HCT116 (cell line): ENCODE measurements around the gene TMTC3. TPM values are rescaled to one million over a fixed set of nuclear protein-coding genes. Genes with fewer than 3 reads are reported as not detected.

Experiments used
- ATAC-seq: fragments of 200-7000 bp; cut with Tn5 transposase; 2 replicates; pipeline ENCODE4 v1.9.1; 2020; ENCODE audit warnings: mild to moderate bottlenecking, moderate library complexity
- BruUV-seq: library from RNA; stranded (reverse); fragments of 400-500 nt; replicated peaks from 2 replicates; lab custom pipeline; 2021; lab: Mats Ljungman, UMichigan
- CTCF ChIA-PET: fragments of 300-600 bp; sonication (Branson Sonifier 250); formaldehyde crosslinking; loops from one replicate; lab custom pipeline; 2021; ENCODE audit warnings: antibody characterized with exemption; lab: Charles Lee
- POLR2A ChIA-PET: fragments of 300-600, 350-600 bp; sonication (Branson Sonifier 250); formaldehyde crosslinking; loops from one replicate; lab custom pipeline; 2021; ENCODE audit warnings: antibody characterized with exemption; lab: Charles Lee
- RAD21 ChIA-PET, 2 experiments: fragments of 300-600 bp; sonication (Branson Sonifier 250); formaldehyde crosslinking; loops; one replicate each; lab custom pipeline; 2023; ENCODE audit warnings: low total read pairs in 2 of 2; ENCODE audit not compliant: uncharacterized antibody in 2 of 2, unreplicated experiment in 2 of 2, low non-redundant PET in 1 of 2; lab: Charles Lee
- DNase-seq: peaks from one replicate; pipeline ENCODE4 v3.0.0-alpha.2; 2010; ENCODE audit warnings: low read depth, low spot score
- H2AFZ ChIP-seq: fragments of 200-600 bp; shearing (Covaris generic), sonication (generic); 2 replicates; pipeline ENCODE4 v1.6.1; 2017; ENCODE audit warnings: low read depth, mixed run types, mixed read lengths, antibody characterized with exemption, low read length; ENCODE audit not compliant: poor library complexity, severe bottlenecking
- H3K27ac ChIP-seq: 2 replicates; pipeline ENCODE4 v1.5.1; 2012; ENCODE audit warnings: low read depth, low read length
- H3K27me3 ChIP-seq: fragments of 200-600 bp; sonication (generic); 2 replicates; pipeline ENCODE4 v1.6.1; 2016; ENCODE audit warnings: mixed run types, low read length, mixed read lengths; ENCODE audit not compliant: insufficient read depth
- H3K36me3 ChIP-seq, 2 experiments: fragments of 200-500 bp in 1 of 2; fragments of 200-600 bp in 1 of 2; sonication (Bioruptor generic) in 1 of 2; sonication (generic) in 1 of 2; 2 replicates each; pipeline versions ENCODE4 v1.5.1 to v1.6.1; 2014 to 2016; ENCODE audit warnings: low read length in 2 of 2, inconsistent platforms in 1 of 2, mixed read lengths in 1 of 2, mixed run types in 1 of 2; ENCODE audit not compliant: insufficient read depth in 2 of 2, control insufficient read depth in 1 of 2
- H3K4me1 ChIP-seq, 2 experiments: fragments of 200-600 bp in 1 of 2; sonication (generic) in 1 of 2; 2 replicates each; pipeline versions ENCODE4 v1.5.1 to v1.6.1; 2012 to 2017; ENCODE audit warnings: low read length in 2 of 2, inconsistent platforms in 1 of 2, mild to moderate bottlenecking in 1 of 2, mixed read lengths in 1 of 2, mixed run types in 1 of 2, moderate library complexity in 1 of 2; ENCODE audit not compliant: insufficient read depth in 2 of 2, control insufficient read depth in 1 of 2
- H3K4me2 ChIP-seq: fragments of 200-600 bp; sonication (generic); 2 replicates; pipeline ENCODE4 v1.6.1; 2017; ENCODE audit warnings: mixed run types, low read length, mixed read lengths
- H3K4me3 ChIP-seq, 2 experiments: fragments of 200-600 bp in 1 of 2; sonication (generic) in 1 of 2; replicated peaks in 1 of 2; 2 replicates each; pipeline ENCODE4 v1.5.1; 2011 to 2016; ENCODE audit warnings: low read length in 2 of 2, control low read depth in 1 of 2, low read depth in 1 of 2, mild to moderate bottlenecking in 1 of 2, mixed read lengths in 1 of 2, mixed run types in 1 of 2
- H3K79me2 ChIP-seq: fragments of 200-600 bp; sonication (generic); 2 replicates; pipeline ENCODE4 v1.6.1; 2017; ENCODE audit warnings: mild to moderate bottlenecking, mixed run types, low read length, moderate library complexity, mixed read lengths; ENCODE audit not compliant: insufficient read depth
- H3K9ac ChIP-seq: fragments of 200-600 bp; sonication (generic); 2 replicates; pipeline ENCODE4 v1.6.1; 2016; ENCODE audit warnings: low read length, mixed read lengths
- H3K9me2 ChIP-seq: fragments of 200-600 bp; sonication (generic), shearing (Covaris generic); 2 replicates; pipeline ENCODE4 v1.6.1; 2017; ENCODE audit warnings: mixed run types, mild to moderate bottlenecking, moderate library complexity; ENCODE audit not compliant: insufficient read depth
- H3K9me3 ChIP-seq, 2 experiments: fragments of 200-500 bp in 1 of 2; fragments of 200-600 bp in 1 of 2; sonication (Bioruptor generic) in 1 of 2; sonication (generic) in 1 of 2; 2 replicates each; pipeline ENCODE4 v1.6.1; 2014 to 2017; ENCODE audit warnings: low read length in 2 of 2, mixed read lengths in 2 of 2, inconsistent platforms in 1 of 2, low read depth in 1 of 2, mild to moderate bottlenecking in 1 of 2, mixed run types in 1 of 2, moderate library complexity in 1 of 2; ENCODE audit not compliant: control insufficient read depth in 1 of 2, insufficient read depth in 1 of 2
- H4K20me1 ChIP-seq: fragments of 200-600 bp; sonication (generic), shearing (Covaris generic); 2 replicates; pipeline ENCODE4 v1.6.1; 2017; ENCODE audit warnings: mixed run types, mild to moderate bottlenecking, moderate library complexity; ENCODE audit not compliant: insufficient read depth
- CEBPB ChIP-seq: IDR thresholded peaks from 2 replicates; pipeline ENCODE4 v1.6.1; 2012; ENCODE audit warnings: low read depth
- ELF1 ChIP-seq: IDR thresholded peaks from 2 replicates; pipeline ENCODE4 v1.6.1; 2012; ENCODE audit warnings: low read depth, borderline replicate concordance
- EZH2 ChIP-seq: fragments of 200-600 bp; sonication (generic); IDR thresholded peaks from 2 replicates; pipeline ENCODE4 v1.6.1; 2017; ENCODE audit warnings: antibody characterized with exemption, mixed run types
- EZH2phosphoT487 ChIP-seq: fragments of 200-600 bp; IDR thresholded peaks from 2 replicates; pipeline ENCODE4 v1.6.1; 2018; ENCODE audit warnings: antibody characterized with exemption, borderline replicate concordance
- FOSL1 ChIP-seq: IDR thresholded peaks from 2 replicates; pipeline ENCODE4 v1.6.1; 2012; ENCODE audit warnings: low read depth
- JUND ChIP-seq: IDR thresholded peaks from 2 replicates; pipeline ENCODE4 v1.6.1; 2012
- POLR2A ChIP-seq: IDR thresholded peaks from 2 replicates; pipeline ENCODE4 v1.7.0; 2011; ENCODE audit warnings: borderline replicate concordance; ENCODE audit not compliant: insufficient read depth, insufficient read length; ENCODE audit errors: extremely low read depth
- POLR2AphosphoS5 ChIP-seq: IDR thresholded peaks from 2 replicates; pipeline ENCODE4 v1.6.1; 2011; ENCODE audit warnings: mild to moderate bottlenecking, low read depth, low read length, moderate library complexity
- SIN3A ChIP-seq: IDR thresholded peaks from 2 replicates; pipeline ENCODE4 v1.6.1; 2012; ENCODE audit warnings: low read depth
- SP1 ChIP-seq: IDR thresholded peaks from 2 replicates; pipeline ENCODE4 v1.6.1; 2012; ENCODE audit warnings: low read depth
- SRF ChIP-seq: IDR thresholded peaks from 2 replicates; pipeline ENCODE4 v1.6.1; 2012; ENCODE audit warnings: low read depth
- TCF7L2 ChIP-seq: IDR thresholded peaks from 2 replicates; pipeline ENCODE4 v1.7.0; 2011; ENCODE audit warnings: borderline replicate concordance, inconsistent platforms; ENCODE audit not compliant: insufficient read depth, insufficient read length; ENCODE audit errors: extremely low read depth
- YY1 ChIP-seq: IDR thresholded peaks from 2 replicates; pipeline ENCODE4 v1.6.1; 2011; ENCODE audit warnings: low read length, low read depth, moderate library complexity, mild to moderate bottlenecking; ENCODE audit not compliant: insufficient replicate concordance; ENCODE audit errors: extremely low read depth
- ZFX ChIP-seq: fragments of 450-650 bp; IDR thresholded peaks from 2 replicates; pipeline ENCODE4 v1.6.1; 2017
- ZNF274 ChIP-seq: fragments of 200-500 bp; sonication (Bioruptor generic); IDR thresholded peaks from 2 replicates; pipeline ENCODE4 v1.6.1; 2014; ENCODE audit warnings: mild to moderate bottlenecking, low read depth, low read length, inconsistent platforms
- intact Hi-C: fragments of 100-400 bp; cut with micrococcal nuclease; formaldehyde crosslinking; loops from 2 replicates; pipeline ENCODE4 v1.10.0; 2022
- total RNA-seq: library from RNA; stranded (reverse); gene quantifications from one replicate; pipeline ENCODE4 v1.2.1, GENCODE V29; 2021; ENCODE audit not compliant: unreplicated experiment
- TF ChIP-seq, protein P1 (sequence below): IDR thresholded peaks from 2 replicates; pipeline ENCODE4 v1.6.1; 2012; ENCODE audit warnings: low read depth
- TF ChIP-seq, protein P2 (sequence below): IDR thresholded peaks from 2 replicates; pipeline ENCODE4 v1.6.1; 2012

The TMTC3 gene
- total RNA-seq, 1 experiment from 2014 or later: 22.5 TPM

DNA sequence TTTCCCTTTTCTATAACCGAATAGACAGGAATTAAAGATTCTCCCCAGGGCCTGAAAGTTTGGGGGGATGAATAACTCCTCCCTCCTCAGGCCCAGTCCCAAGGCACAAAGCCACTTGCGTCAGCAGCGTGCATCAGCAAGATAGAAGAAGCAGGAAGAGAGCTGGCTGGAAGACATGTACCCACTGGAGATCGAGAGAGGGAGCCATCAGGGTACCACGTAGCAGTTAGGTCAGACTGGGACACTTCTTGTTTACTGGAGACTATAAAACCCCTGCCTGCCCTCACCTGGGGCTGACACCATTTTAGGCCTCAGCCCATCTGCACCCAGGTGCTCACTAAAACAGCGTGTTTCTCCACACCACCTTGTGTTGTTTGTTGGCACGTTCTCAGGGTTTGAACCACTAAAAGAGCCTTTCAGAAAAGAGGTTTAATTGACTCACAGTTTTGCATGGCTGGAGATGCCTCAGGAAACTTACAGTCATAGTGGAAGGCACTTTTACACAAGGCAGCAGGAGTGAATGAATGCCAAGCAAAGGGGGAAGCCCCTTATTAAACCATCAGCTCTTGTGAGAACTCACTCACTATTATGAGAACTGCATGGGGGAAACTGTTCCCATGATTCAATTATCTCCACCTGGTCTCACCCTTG is 93.2 kb downstream of the TMTC3 start:
- POLR2A ChIA-PET: no interaction called here
- RAD21 ChIA-PET: no interaction called here
- Histone ChIP-seq H3K9ac (no peak overlapping the region), H3K4me3 (no peak overlapping the region), H3K27me3 (no peaks in the 10 kb centered on the region), H4K20me1 (no peaks in the 10 kb centered on the region), H3K9me2 (no peaks in the 10 kb centered on the region), H3K27ac (no peak overlapping the region), H3K79me2 (no peaks in the 10 kb centered on the region), H3K4me1 (peaks cover 0 to 17% of the 10 kb centered on the region in 2 experiments; a peak in 2 of 4 replicates), H3K4me2 (no peak overlapping the region), H3K9me3 (no peaks in the 10 kb centered on the region; a peak in 1 of 4 replicates), H3K36me3 (no peaks in the 10 kb centered on the region)
- intact Hi-C loops: no loop called here
- no peak for ATAC-seq
- CTCF ChIA-PET: no interaction called here
- BruUV-seq: no TSS peak
- TF ChIP-seq, protein P1, sequence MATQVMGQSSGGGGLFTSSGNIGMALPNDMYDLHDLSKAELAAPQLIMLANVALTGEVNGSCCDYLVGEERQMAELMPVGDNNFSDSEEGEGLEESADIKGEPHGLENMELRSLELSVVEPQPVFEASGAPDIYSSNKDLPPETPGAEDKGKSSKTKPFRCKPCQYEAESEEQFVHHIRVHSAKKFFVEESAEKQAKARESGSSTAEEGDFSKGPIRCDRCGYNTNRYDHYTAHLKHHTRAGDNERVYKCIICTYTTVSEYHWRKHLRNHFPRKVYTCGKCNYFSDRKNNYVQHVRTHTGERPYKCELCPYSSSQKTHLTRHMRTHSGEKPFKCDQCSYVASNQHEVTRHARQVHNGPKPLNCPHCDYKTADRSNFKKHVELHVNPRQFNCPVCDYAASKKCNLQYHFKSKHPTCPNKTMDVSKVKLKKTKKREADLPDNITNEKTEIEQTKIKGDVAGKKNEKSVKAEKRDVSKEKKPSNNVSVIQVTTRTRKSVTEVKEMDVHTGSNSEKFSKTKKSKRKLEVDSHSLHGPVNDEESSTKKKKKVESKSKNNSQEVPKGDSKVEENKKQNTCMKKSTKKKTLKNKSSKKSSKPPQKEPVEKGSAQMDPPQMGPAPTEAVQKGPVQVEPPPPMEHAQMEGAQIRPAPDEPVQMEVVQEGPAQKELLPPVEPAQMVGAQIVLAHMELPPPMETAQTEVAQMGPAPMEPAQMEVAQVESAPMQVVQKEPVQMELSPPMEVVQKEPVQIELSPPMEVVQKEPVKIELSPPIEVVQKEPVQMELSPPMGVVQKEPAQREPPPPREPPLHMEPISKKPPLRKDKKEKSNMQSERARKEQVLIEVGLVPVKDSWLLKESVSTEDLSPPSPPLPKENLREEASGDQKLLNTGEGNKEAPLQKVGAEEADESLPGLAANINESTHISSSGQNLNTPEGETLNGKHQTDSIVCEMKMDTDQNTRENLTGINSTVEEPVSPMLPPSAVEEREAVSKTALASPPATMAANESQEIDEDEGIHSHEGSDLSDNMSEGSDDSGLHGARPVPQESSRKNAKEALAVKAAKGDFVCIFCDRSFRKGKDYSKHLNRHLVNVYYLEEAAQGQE: no peak
- no peak for TF ChIP-seq POLR2A
- no peak for TF ChIP-seq ZNF274
- TF ChIP-seq FOSL1: no peak
- TF ChIP-seq ZFX: no peak
- TF ChIP-seq SP1: no peak
- no peak for TF ChIP-seq SRF
- TF ChIP-seq SIN3A: no peak
- no peak for TF ChIP-seq CEBPB
- TF ChIP-seq POLR2AphosphoS5: no peak
- TF ChIP-seq EZH2phosphoT487: no peak
- TF ChIP-seq, protein P2, sequence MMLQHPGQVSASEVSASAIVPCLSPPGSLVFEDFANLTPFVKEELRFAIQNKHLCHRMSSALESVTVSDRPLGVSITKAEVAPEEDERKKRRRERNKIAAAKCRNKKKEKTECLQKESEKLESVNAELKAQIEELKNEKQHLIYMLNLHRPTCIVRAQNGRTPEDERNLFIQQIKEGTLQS: no peak
- no peak for TF ChIP-seq JUND
- no peak for TF ChIP-seq EZH2
- TF ChIP-seq ELF1: no peak
- TF ChIP-seq YY1: no peak
- TF ChIP-seq TCF7L2: no peak
- TF ChIP-seq, all 23 proteins: peak for 0
- no peak for DNase-seq
- no peak overlapping the region for H2AFZ ChIP-seq
